Measurements from ENCODE around the gene VSTM5.

Gene VSTM5

DNA sequence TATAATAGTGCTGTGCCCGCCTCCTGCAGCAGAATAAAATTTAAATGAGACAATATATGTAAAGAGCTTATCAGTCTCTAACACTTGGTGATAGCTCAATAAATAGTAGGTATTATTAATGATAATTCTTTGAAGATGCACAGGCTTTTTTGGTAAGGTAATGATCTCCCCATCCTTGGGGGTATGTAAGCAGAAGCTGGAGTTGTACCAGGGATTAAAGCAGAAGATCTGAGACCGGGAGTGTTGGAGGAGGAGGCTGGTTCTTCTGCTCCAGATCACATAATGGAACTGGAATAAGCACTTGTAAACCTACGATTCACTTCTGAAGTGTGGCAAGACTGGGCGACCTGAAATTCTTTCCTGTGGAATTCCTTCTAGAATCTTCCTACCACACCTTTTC lies 8.4 kb downstream of the VSTM5 start:
- DNase-seq, result no peak

GRCh38 chr11:93841446-93841845 lies 9.0 kb downstream of the VSTM5 start:
- DNase-seq, result no peak

DNA sequence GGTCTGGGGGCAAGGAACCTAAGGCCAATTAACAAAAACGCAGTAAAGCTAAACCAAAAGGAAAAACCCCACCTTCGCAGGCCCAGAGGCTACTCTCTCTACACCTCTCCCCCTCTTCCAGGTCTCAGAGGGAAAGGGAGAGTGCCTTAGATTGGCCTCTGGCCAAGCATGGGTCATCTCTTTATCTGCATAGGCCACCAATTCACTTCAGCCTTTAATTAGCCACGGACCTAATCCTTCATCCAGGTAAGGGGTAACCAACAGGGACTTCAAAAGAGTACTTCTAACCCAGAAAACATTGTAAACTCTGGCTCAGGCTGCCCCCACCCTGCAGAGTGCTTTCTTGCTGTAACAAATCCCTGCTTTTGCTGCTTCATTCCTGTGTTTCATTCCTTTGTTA lies 9.4 kb downstream of the VSTM5 start:
- DNase-seq, result no peak

DNA sequence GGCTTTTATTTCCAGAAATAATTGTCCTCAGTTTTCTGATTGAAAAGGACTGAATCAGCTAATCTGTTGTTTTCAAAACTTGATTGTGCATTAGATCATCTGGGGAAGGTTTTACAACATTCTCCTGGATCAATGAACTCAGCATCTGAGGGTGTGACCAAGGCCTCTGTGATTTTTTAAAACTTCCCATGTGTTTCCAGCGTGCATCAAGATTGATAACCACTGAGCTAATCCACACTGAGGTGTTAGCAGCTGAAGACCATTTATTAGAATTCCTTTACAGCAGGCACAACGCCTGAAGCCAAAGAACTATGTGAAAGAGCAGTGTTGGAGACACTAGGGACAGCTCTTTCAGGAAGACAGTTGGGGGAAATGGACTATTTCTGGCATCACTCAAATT lies 10.2 kb downstream of the VSTM5 start:
- DNase-seq, result no peak

- no peak for DNase-seq
These were observed 11.5 kb downstream of the VSTM5 start for GRCh38 chr11:93838967-93839366.

DNA sequence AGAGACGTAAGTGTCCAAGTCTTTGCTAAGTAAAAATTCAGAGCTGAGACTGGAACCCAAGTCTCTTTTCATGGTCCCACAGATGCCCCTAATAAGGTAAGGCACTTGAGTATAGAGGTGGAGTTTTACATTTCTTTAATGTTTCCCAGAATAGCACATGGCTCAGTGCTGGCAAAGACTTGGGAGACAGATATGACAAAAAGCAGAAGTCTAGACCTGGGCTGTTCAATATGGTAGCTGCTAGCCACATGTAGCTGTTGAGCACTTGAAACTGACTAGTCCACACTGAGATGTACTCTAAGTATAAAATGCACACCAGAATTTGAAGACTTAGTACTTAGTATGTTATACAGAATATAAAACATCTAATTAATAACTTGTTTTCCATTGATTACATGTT lies 17.6 kb downstream of the VSTM5 start:
- DNase-seq, result no peak

- DNase-seq, result no peak
These were observed 18.9 kb downstream of the VSTM5 start for GRCh38 chr11:93831343-93832127.

GRCh38 chr11:93829598-93829997 lies 20.8 kb downstream of the VSTM5 start:
- no peak for DNase-seq

GRCh38 chr11:93827363-93827762 lies 23.1 kb downstream of the VSTM5 start:
- DNase-seq, result no peak

DNA sequence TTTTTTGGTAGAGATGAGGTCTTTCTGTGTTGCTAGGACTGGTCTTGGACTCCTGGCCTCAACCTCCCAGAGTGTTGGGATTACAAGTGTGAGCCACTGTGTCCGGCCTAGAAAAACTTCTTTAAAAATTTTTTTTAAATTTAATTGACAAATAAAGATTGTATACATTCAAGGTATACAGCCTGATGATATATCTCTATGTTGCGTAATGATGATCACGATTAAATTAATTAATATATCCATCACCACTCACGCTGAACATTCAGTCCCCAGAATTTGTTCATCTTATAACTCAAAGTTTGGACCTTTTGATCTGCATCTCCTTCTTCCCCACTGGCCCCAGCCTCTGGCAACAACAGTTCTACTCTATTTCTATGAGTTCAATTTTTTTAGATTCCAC lies 27.2 kb downstream of the VSTM5 start:
- DNase-seq, result no peak

- DNase-seq, result no peak
These were observed 28.1 kb downstream of the VSTM5 start for GRCh38 chr11:93822359-93822758.

DNA sequence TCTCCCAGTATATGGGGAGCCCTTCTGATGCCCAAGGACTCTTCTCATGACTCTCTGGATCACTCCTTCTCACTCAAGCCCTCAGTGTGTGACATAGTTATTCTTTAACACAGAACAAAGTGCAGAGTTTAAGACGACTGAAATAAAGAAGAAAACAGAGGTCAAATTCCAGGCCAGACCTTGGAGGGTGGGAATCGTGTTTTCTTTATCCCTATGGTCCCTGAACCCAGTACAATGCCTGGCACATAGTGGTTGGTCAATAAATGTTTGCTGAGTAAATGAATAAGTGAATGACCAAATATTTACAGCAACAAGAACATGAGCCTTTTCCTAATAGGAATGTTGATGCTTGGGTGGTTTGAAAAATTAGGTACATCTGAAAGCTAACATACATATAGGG lies 28.8 kb downstream of the VSTM5 start:
- DNase-seq, result no peak

- no peak for DNase-seq
These were observed 29.6 kb downstream of the VSTM5 start for GRCh38 chr11:93820847-93821246.

GRCh38 chr11:93819966-93820695 lies 30.3 kb downstream of the VSTM5 start:
- no peak for DNase-seq

DNA sequence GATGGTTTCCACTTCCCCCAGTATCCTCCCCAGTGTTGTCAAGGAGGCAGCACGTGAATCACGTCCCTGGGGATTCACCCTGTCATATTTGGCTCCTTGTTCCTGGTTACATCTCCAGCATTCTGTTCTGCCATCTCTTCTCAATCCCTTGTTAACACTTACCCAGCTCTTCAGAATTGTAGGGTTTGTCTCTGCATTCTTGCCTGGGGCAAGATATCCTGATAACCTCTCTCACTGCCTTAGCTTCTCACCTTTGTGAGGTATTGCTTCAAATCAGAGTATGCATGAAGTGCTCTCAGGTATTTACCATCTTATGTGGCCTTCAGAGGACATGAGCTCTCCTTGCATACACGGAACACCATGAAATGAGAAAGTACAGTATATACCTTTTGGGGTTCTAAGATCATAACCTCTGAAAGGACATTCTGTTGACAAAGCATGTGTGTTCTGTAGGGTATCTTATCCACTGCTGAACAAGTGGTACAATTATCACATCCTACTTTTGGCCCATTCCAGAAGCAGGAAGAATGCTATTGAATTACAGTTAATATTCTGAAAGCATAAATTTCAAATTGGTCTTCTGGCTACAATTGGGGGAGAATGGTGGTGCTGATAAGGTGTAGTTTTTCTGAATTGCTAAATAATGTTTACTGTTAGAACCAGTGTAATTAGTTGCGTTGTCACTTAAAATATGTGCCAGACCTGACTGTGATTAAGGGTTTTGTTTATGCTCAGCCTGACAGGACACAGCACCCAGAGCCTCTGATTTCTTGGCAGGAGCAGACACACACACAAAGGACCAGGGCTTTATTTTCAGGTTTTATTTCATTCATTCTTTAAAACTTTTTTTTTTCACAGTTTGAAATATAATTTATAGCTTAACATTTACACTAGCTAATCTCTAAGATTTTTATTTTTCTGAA lies 32.7 kb downstream of the VSTM5 start:
- no peak for DNase-seq

- DNase-seq, result no peak
These were observed 35.3 kb downstream of the VSTM5 start for GRCh38 chr11:93814966-93815633.

- DNase-seq, result no peak
These were observed 36.4 kb downstream of the VSTM5 start for GRCh38 chr11:93813974-93814373.

DNA sequence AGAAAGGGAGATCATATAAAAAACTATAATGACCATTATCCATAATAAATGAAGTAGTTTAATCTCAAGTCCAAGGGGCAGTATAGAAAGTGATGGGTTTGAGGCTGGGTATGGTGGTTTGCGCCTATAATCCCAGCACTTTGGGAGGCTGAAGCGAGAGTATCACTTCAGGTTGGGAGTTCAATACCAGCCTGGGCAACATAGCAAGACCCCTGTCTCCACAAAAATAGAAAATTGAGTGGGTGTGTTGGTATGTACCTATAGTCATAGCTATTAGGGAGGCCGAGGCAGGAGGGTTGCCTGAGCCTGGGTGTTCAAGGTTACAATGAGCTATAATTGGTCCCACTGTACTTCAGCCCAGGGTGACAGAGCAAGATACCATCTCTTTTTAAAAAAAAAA lies 42.4 kb downstream of the VSTM5 start:
- no peak for DNase-seq

GRCh38 chr11:93804879-93805278 lies 45.5 kb downstream of the VSTM5 start:
- DNase-seq, result no peak

GRCh38 chr11:93801366-93801765 lies 49.1 kb downstream of the VSTM5 start:
- DNase-seq, result no peak

GRCh38 chr11:93796441-93797231 lies 53.8 kb downstream of the VSTM5 start:
- DNase-seq, result no peak

- DNase-seq, result no peak
These were observed 58.9 kb downstream of the VSTM5 start for GRCh38 chr11:93791493-93791892.

All from NCI-H748 treated with DMSO at 0.1 percent for 48 hours (cell line).